ENCODE data around the gene IKZF1. TPM values are rescaled to one million over a fixed set of nuclear protein-coding genes. Genes with fewer than 3 reads are reported as not detected.

IKZF1 gene
- total and polyA plus RNA-seq, 2 of the 4 experiments (the other 2 are of a cell fraction) = not detected

GRCh38 chr7:50448823-50449222, 144.3 kb downstream of the IKZF1 start:
- no peaks in the 10 kb centered on the region for H3K4me1 ChIP-seq (ENCODE audit: control insufficient read depth, insufficient read depth, low read length)
- no peak overlapping the region for H2AFZ ChIP-seq (replicated peaks; ENCODE audit: low read length, poor library complexity)
- TF ChIP-seq MAZ (IDR thresholded peaks at IDR 0.05; ENCODE audit: borderline replicate concordance, low read depth, low read length) (no peak), POLR2A (IDR thresholded peaks at IDR 0.05; ENCODE audit: low read depth, low read length) (no peak), RFX5 (IDR thresholded peaks at IDR 0.05; ENCODE audit: low read depth, low read length) (no peak), CEBPB (IDR thresholded peaks at IDR 0.05; ENCODE audit: low read depth, low read length) (no peak), MAFK (IDR thresholded peaks at IDR 0.05; ENCODE audit: low read depth, low read length) (no peak), CHD1 (IDR thresholded peaks at IDR 0.05; ENCODE audit: low read depth, low read length) (no peak), SMC3 (IDR thresholded peaks at IDR 0.05; ENCODE audit: low read depth, low read length) (no peak), RAD21 (IDR thresholded peaks at IDR 0.05; ENCODE audit: low read length) (no peak), MXI1 (IDR thresholded peaks at IDR 0.05; ENCODE audit: borderline replicate concordance, low read depth, low read length) (no peak), FOS (IDR thresholded peaks at IDR 0.05; ENCODE audit: low read depth, low read length) (no peak), BHLHE40 (IDR thresholded peaks at IDR 0.05; ENCODE audit: low read depth, low read length) (no peak), USF2 (IDR thresholded peaks at IDR 0.05; ENCODE audit: low read depth, low read length) (no peak), CTCF (conservative IDR thresholded peaks at IDR 0.05; ENCODE audit: low read depth, low read length) (no peak), RCOR1 (IDR thresholded peaks at IDR 0.05; ENCODE audit: insufficient replicate concordance, low read length) (no peak), ELK1 (IDR thresholded peaks at IDR 0.05; ENCODE audit: borderline replicate concordance, low read depth, low read length) (no peak), NFE2L2 (IDR thresholded peaks at IDR 0.05; ENCODE audit: low read depth, low read length) (no peak)
- H4K20me1 ChIP-seq (ENCODE audit: insufficient read depth, low read length) = no peaks in the 10 kb centered on the region
- no peak overlapping the region for H3K18ac ChIP-seq (ENCODE audit: low read depth, low read length)
- no peak overlapping the region for H3K14ac ChIP-seq (replicated peaks; ENCODE audit: low read depth, low read length)
- H2BK15ac ChIP-seq (ENCODE audit: low read depth, low read length) = no peak overlapping the region
- no peak overlapping the region for H2BK20ac ChIP-seq (ENCODE audit: low read depth, low read length)
- no peak overlapping the region for H4K91ac ChIP-seq (ENCODE audit: insufficient read depth, low read depth, low read length)
- intact Hi-C loops (cut with micrococcal nuclease) = no loop called here
- H3K4me2 ChIP-seq (ENCODE audit: low read depth, low read length) = no peak overlapping the region
- no peak overlapping the region for H3K9ac ChIP-seq (ENCODE audit: low read depth, low read length)
- H3K9me3 ChIP-seq (ENCODE audit: control insufficient read depth, insufficient read depth, low read length) = no peaks in the 10 kb centered on the region
- peaks cover 7% of the 10 kb centered on the region for H3K36me3 ChIP-seq (ENCODE audit: control insufficient read depth, insufficient read depth, low read length)
- H3K23ac ChIP-seq (ENCODE audit: low read depth, low read length) = no peak overlapping the region
- no peak overlapping the region for H4K5ac ChIP-seq (ENCODE audit: low read depth, low read length)
- H3K4me3 ChIP-seq (ENCODE audit: insufficient read depth, low read depth, low read length) = no peak overlapping the region
- POLR2A ChIA-PET (ENCODE audit: unreplicated experiment) = no interaction called here
- H3K27me3 ChIP-seq (ENCODE audit: control insufficient read depth, insufficient read depth, low read length) = peaks cover 3% of the 10 kb centered on the region; the same call in 1 of the 2 replicates
- H3K9me1 ChIP-seq (ENCODE audit: insufficient read depth, low read length) = no peaks in the 10 kb centered on the region
- no peak overlapping the region for H2BK120ac ChIP-seq (ENCODE audit: low read depth, low read length)
- H2AK9ac ChIP-seq (replicated peaks; ENCODE audit: low read depth, low read length, poor library complexity) = no peak overlapping the region
- peaks cover 12 to 15% of the 10 kb centered on the region in 2 experiments for H3K79me1 ChIP-seq (ENCODE audit: low read depth in 1 of 2, low read length in 2 of 2)
- no peak overlapping the region for H2AK5ac ChIP-seq (ENCODE audit: low read depth, low read length)
- H3K56ac ChIP-seq (ENCODE audit: extremely low read depth, insufficient read depth, low read length) = no peak overlapping the region
- CTCF ChIA-PET = no interaction called here
- BruUV-seq (replicated peaks) = no TSS peak
- in situ Hi-C loops (cut with MboI; ENCODE audit: low sequenced_read_pairs) = no loop called here
- dilution Hi-C loops (cut with HindIII; ENCODE audit: low sequenced_read_pairs, unreplicated experiment) = no loop called here
- DNase-seq = no peak
- H4K8ac ChIP-seq (ENCODE audit: low read depth in 2 of 2, low read length in 2 of 2) = no peak overlapping the region
- H3K4ac ChIP-seq (ENCODE audit: low read depth, low read length) = no peak overlapping the region
- H3K27ac ChIP-seq (ENCODE audit: insufficient read depth, low read length) = no peak overlapping the region
- H2BK5ac ChIP-seq (ENCODE audit: low read depth, low read length, poor library complexity, severe bottlenecking) = no peak overlapping the region
- no peak for ATAC-seq (ENCODE audit: low read depth)
